GM12872 (cell line): ENCODE results near the gene INS.
A peak's percentile ranks its signal among the peaks of the same experiment; 100 is the strongest.

ENCODE experiments used
- CTCF ChIP-seq: IDR thresholded peaks from 3 replicates; pipeline ENCODE4 v1.5.1; 2011; ENCODE audit warnings: low read depth, mild to moderate bottlenecking, low read length, moderate library complexity; ENCODE audit not compliant: insufficient read depth

Gene INS

GRCh38 chr11:2176389-2176900 is 15.4 kb upstream of the INS start:
- TF ChIP-seq CTCF: no peak

GRCh38 chr11:2175659-2176058 is 14.7 kb upstream of the INS start:
- no peak for TF ChIP-seq CTCF

GRCh38 chr11:2174361-2174760 is 13.4 kb upstream of the INS start:
- TF ChIP-seq CTCF: no peak

- TF ChIP-seq CTCF: no peak
Observed at GRCh38 chr11:2173761-2174160, 12.8 kb upstream of the INS start.

GRCh38 chr11:2173150-2173693 is 12.2 kb upstream of the INS start:
- peak; percentile 57 for TF ChIP-seq CTCF

- TF ChIP-seq CTCF: no peak
Observed at GRCh38 chr11:2172676-2173075, 11.7 kb upstream of the INS start.

- no peak for TF ChIP-seq CTCF
Observed at GRCh38 chr11:2171591-2172003, 10.6 kb upstream of the INS start, which contains the start of gene TH. TSS of gene TH (minus strand) at chr11:2171815. CDS start at chr11:2171786, 29 bp downstream.
